HEK293 (cell line): ENCODE measurements around the gene SPEM1.

Source experiments
- CTCF ChIA-PET: fragments of 350-600 bp; formaldehyde crosslinking; extraction: SDS; loops from one replicate; lab custom pipeline; 2021; ENCODE audit warnings: antibody characterized with exemption; lab: Yijun Ruan, JAX
- POLR2A ChIA-PET: fragments of 300-600 bp; formaldehyde crosslinking; extraction: SDS; loops from one replicate; lab custom pipeline; 2020; ENCODE audit warnings: antibody characterized with exemption, inconsistent platforms; lab: Yijun Ruan, JAX
- H3K27ac ChIP-seq: fragments of 200-500 bp; sonication (Bioruptor generic); 2 replicates; pipeline ENCODE4 v1.5.1; 2014; ENCODE audit warnings: low read depth, low read length, control low read depth, inconsistent platforms; ENCODE audit errors: extremely low read depth
- H3K36me3 ChIP-seq, 2 experiments: fragments of 200-500 bp in 1 of 2; sonication (Bioruptor generic) in 1 of 2; 1 replicate in 1 of 2; 2 replicates in 1 of 2; pipeline ENCODE4 v1.5.1; 2014 to 2017; ENCODE audit warnings: inconsistent platforms in 2 of 2, low read length in 2 of 2; ENCODE audit not compliant: control insufficient read depth in 2 of 2, insufficient read depth in 1 of 2
- H3K4me1 ChIP-seq: fragments of 200-500 bp; sonication (Bioruptor generic); 2 replicates; pipeline ENCODE4 v1.5.1; 2014; ENCODE audit warnings: mild to moderate bottlenecking, low read length, inconsistent platforms; ENCODE audit not compliant: control insufficient read depth, insufficient read depth
- H3K4me3 ChIP-seq: 2 replicates; pipeline ENCODE4 v1.5.1; 2011; ENCODE audit warnings: low read depth, mild to moderate bottlenecking, control low read depth, low read length, moderate library complexity
- H3K9me3 ChIP-seq: fragments of 200-500 bp; sonication (Bioruptor generic); 2 replicates; pipeline ENCODE4 v1.5.1; 2014; ENCODE audit warnings: low read depth, low read length, inconsistent platforms; ENCODE audit not compliant: control insufficient read depth, insufficient read depth
- GLI4 ChIP-seq: fragments of 450-650 bp; formaldehyde crosslinking; IDR thresholded peaks from 2 replicates; pipeline ENCODE4 v1.5.1; 2016; ENCODE audit warnings: missing biosample characterization, missing genetic modification characterization
- GLIS2 ChIP-seq: fragments of 450-650 bp; formaldehyde crosslinking; IDR thresholded peaks from 2 replicates; pipeline ENCODE4 v1.5.1; 2016; ENCODE audit warnings: missing biosample characterization, missing genetic modification characterization
- HIC1 ChIP-seq: fragments of 450-650 bp; formaldehyde crosslinking; IDR thresholded peaks from 2 replicates; pipeline ENCODE4 v1.5.1; 2016; ENCODE audit warnings: missing biosample characterization, missing genetic modification characterization
- HOXA7 ChIP-seq: sonication (generic); formaldehyde crosslinking; IDR thresholded peaks from 2 replicates; pipeline ENCODE4 v1.8.1; 2022; ENCODE audit warnings: missing genetic modification reagents, borderline replicate concordance
- KLF1 ChIP-seq: fragments of 450-650 bp; formaldehyde crosslinking; IDR thresholded peaks from 2 replicates; pipeline ENCODE4 v1.5.1; 2016; ENCODE audit warnings: missing biosample characterization, missing genetic modification characterization
- YY2 ChIP-seq: fragments of 450-650 bp; formaldehyde crosslinking; IDR thresholded peaks from 2 replicates; pipeline ENCODE4 v1.5.1; 2016; ENCODE audit warnings: missing biosample characterization, missing genetic modification characterization
- ZBTB48 ChIP-seq: fragments of 450-650 bp; formaldehyde crosslinking; IDR thresholded peaks from 2 replicates; pipeline ENCODE4 v1.5.1; 2016; ENCODE audit warnings: missing biosample characterization, missing genetic modification characterization
- ZBTB6 ChIP-seq: fragments of 450-650 bp; formaldehyde crosslinking; IDR thresholded peaks from 2 replicates; pipeline ENCODE4 v1.5.1; 2017; ENCODE audit warnings: missing biosample characterization, missing genetic modification characterization
- ZFHX2 ChIP-seq: fragments of 450-650 bp; formaldehyde crosslinking; conservative IDR thresholded peaks from 2 replicates; pipeline ENCODE4 v1.5.1; 2016; ENCODE audit warnings: missing biosample characterization, missing genetic modification characterization
- ZNF202 ChIP-seq: fragments of 450-650 bp; formaldehyde crosslinking; IDR thresholded peaks from 2 replicates; pipeline ENCODE4 v1.5.1; 2016; ENCODE audit warnings: missing biosample characterization, missing genetic modification characterization, borderline replicate concordance
- ZNF311 ChIP-seq: fragments of 450-650 bp; formaldehyde crosslinking; IDR thresholded peaks from 2 replicates; pipeline ENCODE4 v1.5.1; 2017; ENCODE audit warnings: missing biosample characterization, missing genetic modification characterization, borderline replicate concordance
- ZNF354C ChIP-seq: fragments of 450-650 bp; formaldehyde crosslinking; IDR thresholded peaks from 2 replicates; pipeline ENCODE4 v1.5.1; 2016; ENCODE audit warnings: missing biosample characterization, missing genetic modification characterization, low read depth, borderline replicate concordance
- ZNF501 ChIP-seq: fragments of 450-650 bp; formaldehyde crosslinking; IDR thresholded peaks from 2 replicates; pipeline ENCODE4 v1.5.1; 2016; ENCODE audit warnings: missing biosample characterization, missing genetic modification characterization
- ZNF510 ChIP-seq: fragments of 450-650 bp; formaldehyde crosslinking; IDR thresholded peaks from 2 replicates; pipeline ENCODE4 v1.5.1; 2018; ENCODE audit warnings: mild to moderate bottlenecking, missing genetic modification characterization, missing biosample characterization; ENCODE audit not compliant: insufficient replicate concordance
- ZNF514 ChIP-seq: fragments of 450-650 bp; formaldehyde crosslinking; IDR thresholded peaks from 2 replicates; pipeline ENCODE4 v1.5.1; 2016; ENCODE audit warnings: missing biosample characterization, missing genetic modification characterization
- ZNF610 ChIP-seq: fragments of 450-650 bp; formaldehyde crosslinking; IDR thresholded peaks from 2 replicates; pipeline ENCODE4 v1.5.1; 2016; ENCODE audit warnings: missing biosample characterization, missing genetic modification characterization, borderline replicate concordance
- ZNF623 ChIP-seq: fragments of 450-650 bp; formaldehyde crosslinking; IDR thresholded peaks from 2 replicates; pipeline ENCODE4 v1.5.1; 2016; ENCODE audit warnings: missing biosample characterization, missing genetic modification characterization
- TF ChIP-seq, protein P1 (sequence below): fragments of 450-650 bp; formaldehyde crosslinking; IDR thresholded peaks from 2 replicates; pipeline ENCODE4 v1.5.1; 2016; ENCODE audit warnings: missing biosample characterization, missing genetic modification characterization, low read depth
- TF ChIP-seq, protein P2 (sequence below): fragments of 450-650 bp; formaldehyde crosslinking; optimal IDR thresholded peaks from 2 replicates; pipeline ENCODE3; 2016; ENCODE audit warnings: missing biosample characterization, mild to moderate bottlenecking, missing genetic modification characterization
- TF ChIP-seq, protein P3 (sequence below): fragments of 450-650 bp; formaldehyde crosslinking; conservative IDR thresholded peaks from 2 replicates; pipeline ENCODE4 v1.5.1; 2016; ENCODE audit warnings: low read depth, missing biosample characterization, missing genetic modification characterization

The SPEM1 gene

DNA sequence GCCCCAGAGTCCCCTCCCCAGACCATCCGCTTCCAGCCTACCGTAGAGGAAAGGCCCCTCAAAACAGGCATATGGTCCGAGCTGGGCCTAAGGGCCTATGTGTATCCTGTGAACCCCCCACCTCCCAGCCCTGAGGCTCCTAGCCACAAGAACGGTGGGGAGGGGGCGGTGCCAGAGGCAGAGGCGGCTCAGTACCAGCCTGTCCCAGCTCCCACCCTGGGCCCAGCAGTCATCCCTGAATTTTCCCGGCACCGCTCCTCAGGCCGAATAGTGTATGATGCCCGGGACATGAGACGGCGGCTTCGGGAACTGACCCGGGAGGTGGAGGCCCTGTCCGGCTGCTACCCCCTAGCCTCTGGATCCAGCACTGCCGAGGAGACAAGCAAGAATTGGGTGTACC, 1.1 kb downstream of the SPEM1 start:
- no peaks in the 10 kb centered on the region for H3K4me1 ChIP-seq
- H3K4me3 ChIP-seq: no peak overlapping the region
- peaks cover 0 to 24% of the 10 kb centered on the region in 2 experiments; a peak in 1 of 3 replicates for H3K36me3 ChIP-seq
- ChIA-PET CTCF (no interaction called here), POLR2A (interaction anchor here (1.1 to 1.3 kb wide), 2 partner anchors 13 to 17 kb away, joined by 4 to 6 read pairs; partner anchors contain the start of genes TMEM102 and TMEM256)
- no peak overlapping the region for H3K27ac ChIP-seq
- TF ChIP-seq ZBTB48 (tag by site-specific recombination): no peak
- TF ChIP-seq, protein P1, sequence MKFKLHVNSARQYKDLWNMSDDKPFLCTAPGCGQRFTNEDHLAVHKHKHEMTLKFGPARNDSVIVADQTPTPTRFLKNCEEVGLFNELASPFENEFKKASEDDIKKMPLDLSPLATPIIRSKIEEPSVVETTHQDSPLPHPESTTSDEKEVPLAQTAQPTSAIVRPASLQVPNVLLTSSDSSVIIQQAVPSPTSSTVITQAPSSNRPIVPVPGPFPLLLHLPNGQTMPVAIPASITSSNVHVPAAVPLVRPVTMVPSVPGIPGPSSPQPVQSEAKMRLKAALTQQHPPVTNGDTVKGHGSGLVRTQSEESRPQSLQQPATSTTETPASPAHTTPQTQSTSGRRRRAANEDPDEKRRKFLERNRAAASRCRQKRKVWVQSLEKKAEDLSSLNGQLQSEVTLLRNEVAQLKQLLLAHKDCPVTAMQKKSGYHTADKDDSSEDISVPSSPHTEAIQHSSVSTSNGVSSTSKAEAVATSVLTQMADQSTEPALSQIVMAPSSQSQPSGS: no peak
- TF ChIP-seq HOXA7: no peak
- no peak for TF ChIP-seq ZNF354C (tag by site-specific recombination)
- TF ChIP-seq ZFHX2 (tag by site-specific recombination): no peak
- no peak for TF ChIP-seq ZBTB6 (tag by site-specific recombination)
- TF ChIP-seq GLI4: no peak
- no peak for TF ChIP-seq KLF1 (tag by site-specific recombination)
- no peak for TF ChIP-seq ZNF610
- TF ChIP-seq, protein P2, sequence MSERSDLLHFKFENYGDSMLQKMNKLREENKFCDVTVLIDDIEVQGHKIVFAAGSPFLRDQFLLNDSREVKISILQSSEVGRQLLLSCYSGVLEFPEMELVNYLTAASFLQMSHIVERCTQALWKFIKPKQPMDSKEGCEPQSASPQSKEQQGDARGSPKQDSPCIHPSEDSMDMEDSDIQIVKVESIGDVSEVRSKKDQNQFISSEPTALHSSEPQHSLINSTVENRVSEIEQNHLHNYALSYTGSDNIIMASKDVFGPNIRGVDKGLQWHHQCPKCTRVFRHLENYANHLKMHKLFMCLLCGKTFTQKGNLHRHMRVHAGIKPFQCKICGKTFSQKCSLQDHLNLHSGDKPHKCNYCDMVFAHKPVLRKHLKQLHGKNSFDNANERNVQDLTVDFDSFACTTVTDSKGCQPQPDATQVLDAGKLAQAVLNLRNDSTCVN (tag by site-specific recombination): no peak
- TF ChIP-seq, protein P3, sequence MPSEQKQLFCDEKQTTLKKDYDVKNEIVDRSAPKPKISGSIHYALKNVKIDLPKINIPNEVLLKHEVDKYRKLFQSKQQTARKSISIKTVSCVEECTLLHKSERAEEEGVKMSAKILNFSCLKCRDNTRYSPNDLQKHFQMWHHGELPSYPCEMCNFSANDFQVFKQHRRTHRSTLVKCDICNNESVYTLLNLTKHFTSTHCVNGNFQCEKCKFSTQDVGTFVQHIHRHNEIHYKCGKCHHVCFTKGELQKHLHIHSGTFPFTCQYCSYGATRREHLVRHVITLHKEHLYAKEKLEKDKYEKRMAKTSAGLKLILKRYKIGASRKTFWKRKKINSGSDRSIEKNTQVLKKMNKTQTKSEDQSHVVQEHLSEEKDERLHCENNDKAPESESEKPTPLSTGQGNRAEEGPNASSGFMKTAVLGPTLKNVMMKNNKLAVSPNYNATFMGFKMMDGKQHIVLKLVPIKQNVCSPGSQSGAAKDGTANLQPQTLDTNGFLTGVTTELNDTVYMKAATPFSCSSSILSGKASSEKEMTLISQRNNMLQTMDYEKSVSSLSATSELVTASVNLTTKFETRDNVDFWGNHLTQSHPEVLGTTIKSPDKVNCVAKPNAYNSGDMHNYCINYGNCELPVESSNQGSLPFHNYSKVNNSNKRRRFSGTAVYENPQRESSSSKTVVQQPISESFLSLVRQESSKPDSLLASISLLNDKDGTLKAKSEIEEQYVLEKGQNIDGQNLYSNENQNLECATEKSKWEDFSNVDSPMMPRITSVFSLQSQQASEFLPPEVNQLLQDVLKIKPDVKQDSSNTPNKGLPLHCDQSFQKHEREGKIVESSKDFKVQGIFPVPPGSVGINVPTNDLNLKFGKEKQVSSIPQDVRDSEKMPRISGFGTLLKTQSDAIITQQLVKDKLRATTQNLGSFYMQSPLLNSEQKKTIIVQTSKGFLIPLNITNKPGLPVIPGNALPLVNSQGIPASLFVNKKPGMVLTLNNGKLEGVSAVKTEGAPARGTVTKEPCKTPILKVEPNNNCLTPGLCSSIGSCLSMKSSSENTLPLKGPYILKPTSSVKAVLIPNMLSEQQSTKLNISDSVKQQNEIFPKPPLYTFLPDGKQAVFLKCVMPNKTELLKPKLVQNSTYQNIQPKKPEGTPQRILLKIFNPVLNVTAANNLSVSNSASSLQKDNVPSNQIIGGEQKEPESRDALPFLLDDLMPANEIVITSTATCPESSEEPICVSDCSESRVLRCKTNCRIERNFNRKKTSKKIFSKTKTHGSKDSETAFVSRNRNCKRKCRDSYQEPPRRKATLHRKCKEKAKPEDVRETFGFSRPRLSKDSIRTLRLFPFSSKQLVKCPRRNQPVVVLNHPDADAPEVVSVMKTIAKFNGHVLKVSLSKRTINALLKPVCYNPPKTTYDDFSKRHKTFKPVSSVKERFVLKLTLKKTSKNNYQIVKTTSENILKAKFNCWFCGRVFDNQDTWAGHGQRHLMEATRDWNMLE (tag by site-specific recombination): no peak
- TF ChIP-seq ZNF510 (tag by site-specific recombination): no peak
- TF ChIP-seq ZNF623 (tag by site-specific recombination): no peak
- no peak for TF ChIP-seq ZNF311
- TF ChIP-seq ZNF202 (tag by site-specific recombination): no peak
- no peak for TF ChIP-seq ZNF514 (tag by site-specific recombination)
- TF ChIP-seq GLIS2 (tag by site-specific recombination): no peak
- no peak for TF ChIP-seq YY2
- no peak for TF ChIP-seq ZNF501
- TF ChIP-seq HIC1 (tag by site-specific recombination): no peak
- H3K9me3 ChIP-seq: no peaks in the 10 kb centered on the region
